Body of pancreas (tissue), 4 donors: ENCODE measurements around the gene PROS1. TPM values are rescaled to one million over a fixed set of nuclear protein-coding genes. Genes with fewer than 3 reads are reported as not detected.
"Not testable (repeated sequence)": the region's sequence is repeated elsewhere in the genome, so short reads cannot be mapped to it uniquely, and the experiment has no call there.

Experiments used
- ATAC-seq: fragments of 150-250 bp; one replicate; pipeline ENCODE4 v1.9.1; 2016
- DNase-seq, 4 donors: peaks; one replicate each; pipeline ENCODE4 v3.0.0-alpha.2; 2019
- H3K27ac ChIP-seq, 4 donors: fragments of 200-600 bp; sonication (generic); 1 replicate in 3 of 4; 2 replicates in 1 of 4; pipeline versions ENCODE4 v1.5.1 to v1.6.1; 2016 to 2019; ENCODE audit warnings: mild to moderate bottlenecking in 1 of 4, mixed read lengths in 1 of 4, moderate library complexity in 1 of 4
- H3K27me3 ChIP-seq, 2 donors: fragments of 200-600 bp; sonication (generic); one replicate each; pipeline ENCODE4 v1.6.0; 2016; ENCODE audit warnings: mild to moderate bottlenecking in 1 of 2
- H3K36me3 ChIP-seq, 2 donors: fragments of 200-600 bp; sonication (generic); replicated peaks in 1 of 2; 2 replicates each; pipeline ENCODE4 v1.5.1; 2016; ENCODE audit warnings: low read depth in 2 of 2; ENCODE audit not compliant: insufficient read depth in 1 of 2
- H3K4me1 ChIP-seq: fragments of 200-600 bp; sonication (generic); one replicate; pipeline ENCODE4 v1.6.0; 2016
- H3K4me3 ChIP-seq, 2 donors: fragments of 200-600 bp; sonication (generic); 1 replicate in 1 of 2; 2 replicates in 1 of 2; pipeline ENCODE4 v1.5.1; 2016 to 2019
- H3K9me3 ChIP-seq, 3 donors: fragments of 200-600 bp; sonication (generic); 1 replicate in 2 of 3; 2 replicates in 1 of 3; pipeline ENCODE4 v1.5.1; 2016
- POLR2A ChIP-seq, 3 donors: fragments of 450-650 bp; IDR thresholded peaks; one replicate each; pipeline ENCODE4 v1.6.1; 2016; ENCODE audit warnings: antibody characterized with exemption in 3 of 3, mild to moderate bottlenecking in 2 of 3
- WGBS, 2 donors: methylation state at CpG; one replicate each; pipeline ENCODE4 v1.1.5; 2017; 5-methylcytosine and 5-hydroxymethylcytosine counted together
- intact Hi-C: fragments of 100-400 bp; cut with DNase I; formaldehyde crosslinking; loops from one replicate; pipeline ENCODE4 v1.15.1; 2023
- total RNA-seq, 2 donors: library from RNA; depleted of rRNA; stranded (reverse); fragments of >200 nt; gene quantifications; one replicate each; pipeline ENCODE4 v1.1.0, GENCODE V29; 2016
- TF ChIP-seq, protein P1 (sequence below), 7 experiments: fragments of 450-650 bp in 4 of 7; fragments of 200-600 bp in 3 of 7; sonication (generic) in 3 of 7; IDR thresholded peaks; one replicate each; pipeline ENCODE4 v1.5.1; 2016 to 2019; ENCODE audit warnings: antibody characterized with exemption in 7 of 7

Gene PROS1
- total RNA-seq, 2 donors from 2014 or later = 5.6 to 15.8 TPM

DNA sequence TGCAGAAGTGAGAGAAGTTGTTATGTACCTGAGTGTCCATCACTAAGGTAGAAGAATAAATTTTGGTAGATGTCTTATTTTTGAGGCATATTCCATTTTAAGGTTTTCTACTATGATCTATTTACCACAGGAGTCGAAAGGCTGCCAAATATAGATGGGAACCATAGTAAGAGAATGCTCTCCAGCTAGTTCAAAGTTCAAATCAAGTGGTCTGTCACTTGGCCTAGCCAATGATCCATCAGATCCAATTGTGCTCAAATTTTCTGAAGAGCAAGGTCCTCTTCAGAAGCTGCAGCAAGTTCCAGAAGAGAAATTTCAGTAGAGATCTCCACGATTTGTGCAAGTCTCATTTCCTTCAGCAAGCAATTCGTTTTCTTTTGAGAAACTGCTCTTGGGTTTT, 10.9 kb downstream of the PROS1 start:
- no peak overlapping the region for H3K27ac ChIP-seq
- 73 to 74% methylated on average over 3 of the region's 3 CpGs for WGBS, 2 donors
- no peaks in the 10 kb centered on the region for H3K36me3 ChIP-seq
- H3K4me3 ChIP-seq = no peak overlapping the region
- no peaks in the 10 kb centered on the region for H3K9me3 ChIP-seq
- DNase-seq = no peak
- H3K4me1 ChIP-seq = no peaks in the 10 kb centered on the region
- H3K27me3 ChIP-seq = no peaks in the 10 kb centered on the region
- intact Hi-C loops = no loop called here
- ATAC-seq = no peak
- TF ChIP-seq POLR2A (IDR thresholded peaks at IDR 0.05) = no peak
- TF ChIP-seq, protein P1, sequence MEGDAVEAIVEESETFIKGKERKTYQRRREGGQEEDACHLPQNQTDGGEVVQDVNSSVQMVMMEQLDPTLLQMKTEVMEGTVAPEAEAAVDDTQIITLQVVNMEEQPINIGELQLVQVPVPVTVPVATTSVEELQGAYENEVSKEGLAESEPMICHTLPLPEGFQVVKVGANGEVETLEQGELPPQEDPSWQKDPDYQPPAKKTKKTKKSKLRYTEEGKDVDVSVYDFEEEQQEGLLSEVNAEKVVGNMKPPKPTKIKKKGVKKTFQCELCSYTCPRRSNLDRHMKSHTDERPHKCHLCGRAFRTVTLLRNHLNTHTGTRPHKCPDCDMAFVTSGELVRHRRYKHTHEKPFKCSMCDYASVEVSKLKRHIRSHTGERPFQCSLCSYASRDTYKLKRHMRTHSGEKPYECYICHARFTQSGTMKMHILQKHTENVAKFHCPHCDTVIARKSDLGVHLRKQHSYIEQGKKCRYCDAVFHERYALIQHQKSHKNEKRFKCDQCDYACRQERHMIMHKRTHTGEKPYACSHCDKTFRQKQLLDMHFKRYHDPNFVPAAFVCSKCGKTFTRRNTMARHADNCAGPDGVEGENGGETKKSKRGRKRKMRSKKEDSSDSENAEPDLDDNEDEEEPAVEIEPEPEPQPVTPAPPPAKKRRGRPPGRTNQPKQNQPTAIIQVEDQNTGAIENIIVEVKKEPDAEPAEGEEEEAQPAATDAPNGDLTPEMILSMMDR (IDR thresholded peaks at IDR 0.05) = no peak

- Histone ChIP-seq H3K36me3 (no peaks in the 10 kb centered on the region), H3K27me3 (no peaks in the 10 kb centered on the region), H3K4me3 (no peak overlapping the region), H3K9me3 (no peaks in the 10 kb centered on the region), H3K27ac (no peak overlapping the region), H3K4me1 (no peaks in the 10 kb centered on the region)
- intact Hi-C loops = no loop called here
- DNase-seq (no peak), ATAC-seq (no peak)
- 21 to 22% methylated on average over 1 of the region's 1 CpG for WGBS, 2 donors
- no peak for TF ChIP-seq POLR2A (IDR thresholded peaks at IDR 0.05)
- TF ChIP-seq, protein P1 (IDR thresholded peaks at IDR 0.05) = no peak
Observed at GRCh38 chr3:93961489-93961888, 12.2 kb downstream of the PROS1 start.

DNA sequence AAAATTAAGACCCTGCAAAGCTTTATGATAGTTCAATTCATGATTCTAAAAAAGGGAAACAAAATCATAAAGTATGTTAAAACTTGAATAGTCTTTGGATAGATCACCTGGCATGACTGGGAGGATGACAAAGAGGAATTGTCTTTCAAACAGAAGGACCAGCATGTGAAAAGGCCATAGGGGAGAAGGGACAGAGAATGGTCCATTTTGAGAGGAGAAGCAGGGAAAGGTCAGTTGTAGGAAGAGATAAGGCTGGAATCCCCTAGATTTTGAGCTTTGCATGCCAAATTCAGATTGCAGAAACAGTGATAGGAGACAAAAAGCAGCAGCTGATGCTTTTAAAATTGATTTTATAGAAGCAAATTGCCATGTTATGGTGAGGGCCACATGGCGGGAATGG, 12.7 kb downstream of the PROS1 start:
- Histone ChIP-seq H3K36me3 (no peaks in the 10 kb centered on the region), H3K4me3 (no peak overlapping the region), H3K27me3 (no peaks in the 10 kb centered on the region), H3K27ac (no peak overlapping the region), H3K4me1 (no peaks in the 10 kb centered on the region), H3K9me3 (no peaks in the 10 kb centered on the region)
- intact Hi-C loops = no loop called here
- ATAC-seq (no peak), DNase-seq (no peak)
- 87 to 92% methylated on average over 1 of the region's 1 CpG for WGBS, 2 donors
- no peak for TF ChIP-seq POLR2A (IDR thresholded peaks at IDR 0.05)
- TF ChIP-seq, protein P1 (IDR thresholded peaks at IDR 0.05) = no peak

- H3K9me3 ChIP-seq, intact Hi-C loops, ATAC-seq, DNase-seq, H3K27me3 ChIP-seq, H3K4me3 ChIP-seq, H3K4me1 ChIP-seq, H3K27ac ChIP-seq, H3K36me3 ChIP-seq: not testable (repeated sequence)
- WGBS, 2 donors = 80 to 88% methylated on average over 3 to 8 of the region's 8 CpGs
Observed at GRCh38 chr3:93949958-93950357, 23.7 kb downstream of the PROS1 start.

DNA sequence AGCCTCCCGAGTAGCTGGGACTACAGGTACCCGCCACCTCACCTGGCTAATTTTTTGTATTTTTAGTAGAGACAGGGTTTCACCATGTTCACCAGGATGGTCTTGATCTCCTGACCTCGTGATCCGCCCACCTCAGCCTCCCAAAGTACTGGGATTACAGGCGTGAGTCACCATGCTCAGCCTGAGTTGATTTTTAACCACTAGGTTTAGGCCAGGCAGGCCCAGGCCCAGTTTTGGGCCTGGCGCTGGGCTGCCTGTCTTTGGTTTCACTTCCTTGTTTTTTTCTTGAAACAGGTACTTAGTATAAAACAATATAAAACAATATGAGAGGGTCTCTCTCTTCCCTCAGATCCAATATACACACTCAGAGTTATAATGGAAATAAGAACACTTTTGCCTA, 36.2 kb downstream of the PROS1 start:
- H3K9me3 ChIP-seq, H3K4me3 ChIP-seq, H3K4me1 ChIP-seq, intact Hi-C loops, H3K36me3 ChIP-seq, H3K27ac ChIP-seq, H3K27me3 ChIP-seq, ATAC-seq, DNase-seq: not testable (repeated sequence)
- WGBS, 2 donors = 76 to 87% methylated on average over 6 of the region's 6 CpGs

GRCh38 chr3:93936549-93936948, 37.1 kb downstream of the PROS1 start:
- H3K9me3 ChIP-seq = no peaks in the 10 kb centered on the region
- H3K4me3 ChIP-seq = no peak overlapping the region
- H3K4me1 ChIP-seq = no peaks in the 10 kb centered on the region
- H3K27ac ChIP-seq = no peak overlapping the region
- no peak for TF ChIP-seq POLR2A (IDR thresholded peaks at IDR 0.05)
- TF ChIP-seq, protein P1 (IDR thresholded peaks at IDR 0.05) = no peak
- no peak for ATAC-seq
- intact Hi-C loops = no loop called here
- no peaks in the 10 kb centered on the region for H3K36me3 ChIP-seq
- H3K27me3 ChIP-seq = no peaks in the 10 kb centered on the region
- WGBS, 2 donors = 68 to 91% methylated on average over 1 of the region's 1 CpG
- no peak for DNase-seq
